Measurements from ENCODE around the gene OTOP3. TPM values are rescaled to one million over a fixed set of nuclear protein-coding genes. Genes with fewer than 3 reads are reported as not detected.

The OTOP3 gene
- total and polyA plus RNA-seq, 2 experiments from 2014 or later, result not detected

DNA sequence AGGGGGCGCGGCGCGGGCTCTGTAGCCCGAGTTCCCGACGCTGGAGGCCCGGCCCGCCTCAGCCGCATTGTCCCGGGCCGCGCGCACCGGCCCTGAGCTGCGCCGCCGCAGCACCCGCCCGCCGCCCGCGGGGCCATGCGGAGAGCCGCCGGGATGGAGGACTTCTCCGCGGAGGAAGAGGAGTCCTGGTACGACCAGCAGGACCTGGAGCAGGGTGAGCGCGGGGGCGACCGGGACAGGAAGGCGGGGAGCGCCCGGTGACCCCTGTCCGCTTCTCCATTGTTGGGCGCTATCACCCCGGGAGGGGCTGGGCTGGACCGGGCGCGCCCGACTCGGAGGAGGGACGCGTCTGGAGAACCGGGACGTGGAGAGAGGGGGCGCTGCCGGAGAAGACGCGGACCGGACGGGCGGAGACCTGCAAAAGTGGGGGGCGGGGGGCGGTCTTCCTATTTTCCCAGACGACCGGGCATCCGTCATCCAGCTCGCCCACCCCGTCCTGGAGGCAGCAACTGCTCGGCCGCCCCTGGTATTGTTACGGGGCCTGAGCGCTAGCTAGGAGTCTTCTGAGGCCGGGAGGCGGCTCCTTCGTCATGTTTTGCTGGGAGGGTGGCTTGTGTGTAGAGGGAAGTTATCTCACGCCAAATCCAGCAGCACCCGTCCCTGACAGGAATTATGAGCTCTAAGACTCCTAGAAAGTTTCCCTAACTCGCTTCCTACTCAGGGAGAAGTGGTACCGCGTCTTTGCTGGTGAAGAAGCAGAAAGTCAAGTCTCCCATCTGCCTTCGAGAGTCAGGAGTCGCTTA, 52.4 kb downstream of the OTOP3 start:
- Mint-ChIP-seq H3K9me3 (no peaks in the 10 kb centered on the region), H3K4me1 (peaks cover 10% of the 10 kb centered on the region), H3K27me3 (ENCODE audit: insufficient read depth, low read depth, poor library complexity) (peaks cover 15% of the 10 kb centered on the region), H3K36me3 (ENCODE audit: low read depth) (no peaks in the 10 kb centered on the region), H3K27ac (0 out of 2 replicates have a peak overlapping the region, but pooled peaks have one; percentile 44), H3K4me3 (peak overlapping the region; percentile 85)
- TF ChIP-seq CTCF (conservative IDR thresholded peaks at IDR 0.05; ENCODE audit: low read depth in 2 of 2), result peak; percentile 32 to 48
- TF ChIP-seq ZNF331 (CRISPR knock-in tag; IDR thresholded peaks at IDR 0.05; ENCODE audit: low read depth), result no peak
- H4K20me1 ChIP-seq (replicated peaks; ENCODE audit: insufficient read depth), result peaks cover 16% of the 10 kb centered on the region; the same call in 1 of the 2 replicates
- H3K4me1 ChIP-seq (ENCODE audit: insufficient read depth), result peaks cover 9% of the 10 kb centered on the region
- no peaks in the 10 kb centered on the region for H3K27me3 ChIP-seq (ENCODE audit: insufficient read depth)
- peak; percentile 63 for ATAC-seq
- H3K27ac ChIP-seq (ENCODE audit: low read depth), result peak overlapping the region; percentile 81; the same call in 1 of the 2 replicates
- DNase-seq (ENCODE audit: low spot score), result peak; percentile 85
- H2AFZ ChIP-seq, result peak overlapping the region; percentile 58; the same call in 1 of the 2 replicates
- peak overlapping the region; percentile 92 for H3K4me3 ChIP-seq
- H3K79me2 ChIP-seq (replicated peaks; ENCODE audit: insufficient read depth), result peaks cover 21% of the 10 kb centered on the region
- H3F3A ChIP-seq (replicated peaks; ENCODE audit: low read depth), result peaks cover 2% of the 10 kb centered on the region; the same call in 1 of the 2 replicates
- H3K36me3 ChIP-seq (ENCODE audit: insufficient read depth), result no peaks in the 10 kb centered on the region
- peak overlapping the region; percentile 100 for H3K4me2 ChIP-seq
- H3K9me2 ChIP-seq (ENCODE audit: insufficient read depth), result no peaks in the 10 kb centered on the region

DNA sequence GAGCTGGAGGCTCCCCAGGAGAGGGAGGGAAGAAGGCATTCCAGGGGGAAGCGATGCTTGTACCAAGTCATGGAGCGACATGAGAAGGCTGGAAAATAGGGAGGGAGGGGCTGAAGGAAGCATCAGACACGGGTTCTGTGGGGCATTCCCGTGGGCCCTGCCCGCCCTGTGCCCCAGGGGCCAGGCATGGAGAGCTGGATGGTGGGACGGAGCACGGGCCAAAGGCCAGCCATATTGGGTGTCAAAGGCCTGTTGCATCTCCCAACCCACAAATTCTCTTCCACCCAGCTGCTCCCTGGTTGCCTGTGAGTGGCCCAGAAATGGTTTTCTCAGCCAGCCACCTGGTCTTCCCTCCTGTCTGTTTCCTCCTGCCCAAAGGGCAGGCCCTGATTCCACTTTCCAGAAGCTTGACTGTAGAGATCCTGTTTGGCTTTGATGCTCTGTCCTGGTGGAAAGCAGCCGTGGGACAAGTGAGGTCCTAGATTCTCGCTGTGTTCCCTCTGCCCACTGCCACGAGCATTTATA, 54.9 kb downstream of the OTOP3 start:
- H3K36me3 ChIP-seq (ENCODE audit: insufficient read depth), result no peaks in the 10 kb centered on the region
- Mint-ChIP-seq H3K4me1 (peaks cover 10% of the 10 kb centered on the region), H3K27ac (no peak overlapping the region), H3K36me3 (ENCODE audit: low read depth) (no peaks in the 10 kb centered on the region), H3K4me3 (no peak overlapping the region), H3K27me3 (ENCODE audit: insufficient read depth, low read depth, poor library complexity) (peaks cover 16% of the 10 kb centered on the region), H3K9me3 (no peaks in the 10 kb centered on the region)
- no peaks in the 10 kb centered on the region for H3K27me3 ChIP-seq (ENCODE audit: insufficient read depth)
- H3K4me2 ChIP-seq, result no peak overlapping the region
- no peaks in the 10 kb centered on the region for H3K9me2 ChIP-seq (ENCODE audit: insufficient read depth)
- no peak overlapping the region for H3K27ac ChIP-seq (ENCODE audit: low read depth)
- peaks cover 28% of the 10 kb centered on the region; the same call in 1 of the 2 replicates for H4K20me1 ChIP-seq (replicated peaks; ENCODE audit: insufficient read depth)
- no peak overlapping the region for H3K4me3 ChIP-seq
- DNase-seq (ENCODE audit: low spot score) (no peak), ATAC-seq (no peak)
- no peak overlapping the region for H2AFZ ChIP-seq
- peaks cover 2% of the 10 kb centered on the region; the same call in 1 of the 2 replicates for H3F3A ChIP-seq (replicated peaks; ENCODE audit: low read depth)
- H3K4me1 ChIP-seq (ENCODE audit: insufficient read depth), result peaks cover 6% of the 10 kb centered on the region; the same call in 1 of the 2 replicates
- peaks cover 21% of the 10 kb centered on the region for H3K79me2 ChIP-seq (replicated peaks; ENCODE audit: insufficient read depth)
- TF ChIP-seq, protein P1, sequence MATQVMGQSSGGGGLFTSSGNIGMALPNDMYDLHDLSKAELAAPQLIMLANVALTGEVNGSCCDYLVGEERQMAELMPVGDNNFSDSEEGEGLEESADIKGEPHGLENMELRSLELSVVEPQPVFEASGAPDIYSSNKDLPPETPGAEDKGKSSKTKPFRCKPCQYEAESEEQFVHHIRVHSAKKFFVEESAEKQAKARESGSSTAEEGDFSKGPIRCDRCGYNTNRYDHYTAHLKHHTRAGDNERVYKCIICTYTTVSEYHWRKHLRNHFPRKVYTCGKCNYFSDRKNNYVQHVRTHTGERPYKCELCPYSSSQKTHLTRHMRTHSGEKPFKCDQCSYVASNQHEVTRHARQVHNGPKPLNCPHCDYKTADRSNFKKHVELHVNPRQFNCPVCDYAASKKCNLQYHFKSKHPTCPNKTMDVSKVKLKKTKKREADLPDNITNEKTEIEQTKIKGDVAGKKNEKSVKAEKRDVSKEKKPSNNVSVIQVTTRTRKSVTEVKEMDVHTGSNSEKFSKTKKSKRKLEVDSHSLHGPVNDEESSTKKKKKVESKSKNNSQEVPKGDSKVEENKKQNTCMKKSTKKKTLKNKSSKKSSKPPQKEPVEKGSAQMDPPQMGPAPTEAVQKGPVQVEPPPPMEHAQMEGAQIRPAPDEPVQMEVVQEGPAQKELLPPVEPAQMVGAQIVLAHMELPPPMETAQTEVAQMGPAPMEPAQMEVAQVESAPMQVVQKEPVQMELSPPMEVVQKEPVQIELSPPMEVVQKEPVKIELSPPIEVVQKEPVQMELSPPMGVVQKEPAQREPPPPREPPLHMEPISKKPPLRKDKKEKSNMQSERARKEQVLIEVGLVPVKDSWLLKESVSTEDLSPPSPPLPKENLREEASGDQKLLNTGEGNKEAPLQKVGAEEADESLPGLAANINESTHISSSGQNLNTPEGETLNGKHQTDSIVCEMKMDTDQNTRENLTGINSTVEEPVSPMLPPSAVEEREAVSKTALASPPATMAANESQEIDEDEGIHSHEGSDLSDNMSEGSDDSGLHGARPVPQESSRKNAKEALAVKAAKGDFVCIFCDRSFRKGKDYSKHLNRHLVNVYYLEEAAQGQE (IDR thresholded peaks at IDR 0.05; ENCODE audit: unreplicated experiment), result no peak
- TF ChIP-seq ZNF114 (CRISPR knock-in tag; IDR thresholded peaks at IDR 0.05) (no peak), EZH2phosphoT487 (IDR thresholded peaks at IDR 0.05; ENCODE audit: unreplicated experiment) (no peak), CTCF (conservative IDR thresholded peaks at IDR 0.05; ENCODE audit: low read depth in 2 of 2) (no peak), ETS1 (IDR thresholded peaks at IDR 0.05) (no peak), CREB1 (CRISPR knock-in tag; IDR thresholded peaks at IDR 0.05; ENCODE audit: low read depth) (no peak), JUNB (IDR thresholded peaks at IDR 0.05; ENCODE audit: unreplicated experiment) (no peak), STAT1 (IDR thresholded peaks at IDR 0.05; ENCODE audit: unreplicated experiment) (no peak)

Data from GM23338 (cell line).